ENCODE data around the gene DUS1L. TPM values are rescaled to one million over a fixed set of nuclear protein-coding genes. Genes with fewer than 3 reads are reported as not detected.

DUS1L gene
- total RNA-seq, 1 donor from 2014 or later: 72.4 TPM

DNA sequence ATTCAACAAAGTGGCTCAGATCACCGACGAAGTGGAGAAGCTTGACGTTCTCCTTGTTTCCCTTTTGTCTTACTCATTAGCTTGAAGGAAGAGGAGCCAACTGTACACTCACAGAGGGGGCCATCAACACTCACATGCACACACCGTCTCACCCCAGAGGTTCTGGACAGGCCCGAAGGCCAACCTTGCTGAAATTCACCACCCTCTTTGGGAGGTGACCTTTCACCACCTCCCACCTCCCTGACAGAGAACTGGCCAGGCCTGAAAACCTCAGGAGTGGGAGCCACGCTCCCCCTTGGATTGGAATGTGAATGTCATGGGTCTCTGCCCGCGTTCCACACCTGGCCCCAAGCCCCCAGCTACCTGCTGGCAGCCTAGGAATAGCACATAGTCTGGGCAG, 30.1 kb downstream of the DUS1L start:
- no peaks in the 10 kb centered on the region for H3K36me3 ChIP-seq
- peaks cover 24% of the 10 kb centered on the region for H3K4me1 ChIP-seq
- TF ChIP-seq, protein P1, sequence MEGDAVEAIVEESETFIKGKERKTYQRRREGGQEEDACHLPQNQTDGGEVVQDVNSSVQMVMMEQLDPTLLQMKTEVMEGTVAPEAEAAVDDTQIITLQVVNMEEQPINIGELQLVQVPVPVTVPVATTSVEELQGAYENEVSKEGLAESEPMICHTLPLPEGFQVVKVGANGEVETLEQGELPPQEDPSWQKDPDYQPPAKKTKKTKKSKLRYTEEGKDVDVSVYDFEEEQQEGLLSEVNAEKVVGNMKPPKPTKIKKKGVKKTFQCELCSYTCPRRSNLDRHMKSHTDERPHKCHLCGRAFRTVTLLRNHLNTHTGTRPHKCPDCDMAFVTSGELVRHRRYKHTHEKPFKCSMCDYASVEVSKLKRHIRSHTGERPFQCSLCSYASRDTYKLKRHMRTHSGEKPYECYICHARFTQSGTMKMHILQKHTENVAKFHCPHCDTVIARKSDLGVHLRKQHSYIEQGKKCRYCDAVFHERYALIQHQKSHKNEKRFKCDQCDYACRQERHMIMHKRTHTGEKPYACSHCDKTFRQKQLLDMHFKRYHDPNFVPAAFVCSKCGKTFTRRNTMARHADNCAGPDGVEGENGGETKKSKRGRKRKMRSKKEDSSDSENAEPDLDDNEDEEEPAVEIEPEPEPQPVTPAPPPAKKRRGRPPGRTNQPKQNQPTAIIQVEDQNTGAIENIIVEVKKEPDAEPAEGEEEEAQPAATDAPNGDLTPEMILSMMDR (IDR thresholded peaks at IDR 0.05): no peak
- TF ChIP-seq POLR2A (IDR thresholded peaks at IDR 0.05) (no peak), POLR2AphosphoS5 (IDR thresholded peaks at IDR 0.05; ENCODE audit: insufficient read depth in 1 of 2, low read depth in 1 of 2) (no peak)
- H3K4me3 ChIP-seq: no peak overlapping the region
- DNase-seq (ENCODE audit: extremely low spot score in 2 of 2): no peak
- no peaks in the 10 kb centered on the region for H3K9me3 ChIP-seq
- intact Hi-C loops (cut with DNase I): no loop called here
- no peak overlapping the region for H3K27ac ChIP-seq
- H3K27me3 ChIP-seq: no peaks in the 10 kb centered on the region

- Histone ChIP-seq H3K27me3 (no peaks in the 10 kb centered on the region), H3K9me3 (no peaks in the 10 kb centered on the region), H3K4me3 (no peak overlapping the region), H3K27ac (no peak overlapping the region), H3K36me3 (no peaks in the 10 kb centered on the region), H3K4me1 (peaks cover 28% of the 10 kb centered on the region)
- intact Hi-C loops (cut with DNase I): loop anchor here (5.0 kb wide), 2 partner anchors 63 to 118 kb away; partner anchors contain the start of gene FASN
- DNase-seq (ENCODE audit: extremely low spot score in 2 of 2): no peak
- TF ChIP-seq POLR2AphosphoS5 (IDR thresholded peaks at IDR 0.05; ENCODE audit: insufficient read depth in 1 of 2, low read depth in 1 of 2) (no peak), POLR2A (IDR thresholded peaks at IDR 0.05) (no peak)
- TF ChIP-seq, protein P1 (IDR thresholded peaks at IDR 0.05): no peak
Measured at GRCh38 chr17:82034371-82035011, 31.1 kb downstream of the DUS1L start.

DNA sequence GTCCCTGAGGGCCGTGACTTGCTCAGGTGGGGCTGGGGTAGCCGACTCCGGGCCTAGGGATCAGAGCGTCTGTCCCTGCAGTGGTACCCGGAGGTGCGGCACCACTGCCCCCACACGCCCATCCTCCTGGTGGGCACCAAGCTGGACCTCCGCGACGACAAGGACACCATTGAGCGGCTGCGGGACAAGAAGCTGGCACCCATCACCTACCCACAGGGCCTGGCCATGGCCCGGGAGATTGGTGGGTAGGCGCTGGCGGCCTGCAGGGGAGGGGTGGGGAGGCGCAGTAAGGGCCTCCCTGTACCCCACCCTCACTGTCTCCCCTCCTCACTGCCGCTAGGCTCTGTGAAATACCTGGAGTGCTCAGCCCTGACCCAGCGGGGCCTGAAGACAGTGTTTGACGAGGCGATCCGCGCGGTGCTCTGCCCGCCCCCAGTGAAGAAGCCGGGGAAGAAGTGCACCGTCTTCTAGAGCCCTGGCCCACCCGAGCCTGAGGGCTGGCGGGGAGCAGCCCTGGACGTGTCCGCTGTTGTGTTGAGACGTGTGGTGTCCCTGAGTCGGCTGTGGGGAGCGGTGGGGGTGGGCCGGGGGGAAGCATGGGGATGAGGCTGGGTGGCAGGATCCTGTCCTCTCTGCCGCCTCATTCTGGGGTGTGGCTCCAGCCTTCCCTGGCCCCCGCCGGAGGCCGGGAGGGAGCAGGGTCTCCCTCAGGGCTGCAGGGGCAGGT, 32.1 kb downstream of the DUS1L start:
- Histone ChIP-seq H3K27me3 (no peaks in the 10 kb centered on the region), H3K9me3 (no peaks in the 10 kb centered on the region), H3K36me3 (no peaks in the 10 kb centered on the region), H3K4me1 (peaks cover 28% of the 10 kb centered on the region), H3K27ac (no peak overlapping the region), H3K4me3 (no peak overlapping the region)
- DNase-seq (ENCODE audit: extremely low spot score in 2 of 2): no peak
- TF ChIP-seq POLR2A (IDR thresholded peaks at IDR 0.05) (no peak), POLR2AphosphoS5 (IDR thresholded peaks at IDR 0.05; ENCODE audit: insufficient read depth in 1 of 2, low read depth in 1 of 2) (no peak)
- TF ChIP-seq, protein P1 (IDR thresholded peaks at IDR 0.05): no peak
- intact Hi-C loops (cut with DNase I): loop anchor here (5.0 kb wide), 2 partner anchors 64 to 119 kb away; partner anchors contain the start of gene FASN

- H3K27me3 ChIP-seq: no peaks in the 10 kb centered on the region
- no peak for DNase-seq (ENCODE audit: extremely low spot score in 2 of 2)
- intact Hi-C loops (cut with DNase I): loop anchor here (5.0 kb wide), 2 partner anchors 65 to 120 kb away; partner anchors contain the start of gene FASN
- peak overlapping the region; percentile 7 to 66 for H3K4me3 ChIP-seq
- no peak overlapping the region for H3K27ac ChIP-seq
- no peaks in the 10 kb centered on the region for H3K9me3 ChIP-seq
- TF ChIP-seq, protein P1 (IDR thresholded peaks at IDR 0.05): no peak
- TF ChIP-seq POLR2AphosphoS5 (IDR thresholded peaks at IDR 0.05; ENCODE audit: insufficient read depth in 1 of 2, low read depth in 1 of 2): no peak
- TF ChIP-seq POLR2A (IDR thresholded peaks at IDR 0.05): no peak
- H3K4me1 ChIP-seq: peaks cover 28% of the 10 kb centered on the region
- H3K36me3 ChIP-seq: no peaks in the 10 kb centered on the region
Measured at GRCh38 chr17:82031885-82032627, 33.5 kb downstream of the DUS1L start.
